GM19193 (cell line): ENCODE results near the gene ABHD16A.

Source experiments
- POLR2A ChIP-seq: IDR thresholded peaks from 4 replicates; pipeline ENCODE4 v1.6.1; 2011; ENCODE audit not compliant: insufficient read depth, insufficient read length; ENCODE audit errors: extremely low read depth

ABHD16A gene

DNA sequence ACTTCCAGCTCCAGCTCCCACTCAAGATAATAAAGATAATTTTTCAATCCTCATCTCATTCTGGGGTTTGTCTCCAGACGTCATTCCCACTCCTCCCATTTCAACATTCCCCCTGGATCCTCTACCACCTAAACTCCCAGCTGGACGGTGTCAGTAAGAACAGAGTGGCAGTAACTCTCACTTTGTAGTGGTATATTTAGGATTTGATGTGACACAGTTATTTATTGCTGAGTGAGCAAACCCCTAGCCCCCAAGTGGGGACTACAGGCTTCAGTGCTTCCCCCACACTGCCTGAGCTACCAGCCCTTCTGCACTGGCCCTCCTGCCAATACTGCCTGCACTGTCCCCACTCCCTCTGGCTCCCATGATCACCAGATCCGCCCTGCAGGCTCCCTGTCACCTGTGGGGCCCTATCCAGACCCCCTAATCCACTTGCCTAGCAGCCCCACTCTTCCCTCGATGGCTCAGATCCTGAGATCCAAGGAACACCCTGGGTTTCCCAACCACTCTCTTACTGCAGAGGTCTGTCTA lies 44.9 kb downstream of the ABHD16A start:
- no peak for TF ChIP-seq POLR2A

DNA sequence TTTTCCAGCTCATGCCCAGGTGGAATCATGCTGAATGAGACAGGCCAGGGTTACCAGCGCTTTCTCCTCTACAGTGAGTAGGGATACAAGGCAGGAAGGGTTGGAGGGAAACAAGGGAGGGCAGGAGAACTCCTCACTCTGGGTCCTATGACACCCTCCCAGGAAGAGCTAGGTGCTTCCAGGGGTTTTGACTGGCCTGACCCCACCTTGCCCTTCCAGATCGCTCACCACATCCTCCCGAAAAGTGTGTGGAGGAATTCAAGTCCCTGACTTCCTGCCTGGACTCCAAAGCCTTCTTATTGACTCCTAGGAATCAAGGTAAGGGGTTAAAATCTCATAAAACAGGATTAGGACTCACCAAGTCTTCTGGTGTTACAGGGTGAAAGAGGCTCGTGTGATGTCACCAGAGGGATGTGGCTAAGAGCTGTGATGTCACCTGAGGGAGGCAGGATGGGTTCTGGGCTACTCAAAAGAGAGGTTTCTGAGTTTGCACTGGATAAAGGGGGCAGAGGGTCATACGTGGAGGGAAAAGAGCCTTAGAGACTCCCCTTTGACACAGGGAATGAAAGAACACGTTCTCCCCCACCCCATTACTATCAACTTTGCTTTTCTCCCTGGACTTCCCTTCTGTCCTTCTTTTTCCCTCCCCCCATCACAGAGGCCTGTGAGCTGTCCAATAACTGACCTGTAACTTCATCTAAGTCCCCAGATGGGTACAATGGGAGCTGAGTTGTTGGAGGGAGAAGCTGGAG lies 45.5 kb downstream of the ABHD16A start:
- no peak for TF ChIP-seq POLR2A

DNA sequence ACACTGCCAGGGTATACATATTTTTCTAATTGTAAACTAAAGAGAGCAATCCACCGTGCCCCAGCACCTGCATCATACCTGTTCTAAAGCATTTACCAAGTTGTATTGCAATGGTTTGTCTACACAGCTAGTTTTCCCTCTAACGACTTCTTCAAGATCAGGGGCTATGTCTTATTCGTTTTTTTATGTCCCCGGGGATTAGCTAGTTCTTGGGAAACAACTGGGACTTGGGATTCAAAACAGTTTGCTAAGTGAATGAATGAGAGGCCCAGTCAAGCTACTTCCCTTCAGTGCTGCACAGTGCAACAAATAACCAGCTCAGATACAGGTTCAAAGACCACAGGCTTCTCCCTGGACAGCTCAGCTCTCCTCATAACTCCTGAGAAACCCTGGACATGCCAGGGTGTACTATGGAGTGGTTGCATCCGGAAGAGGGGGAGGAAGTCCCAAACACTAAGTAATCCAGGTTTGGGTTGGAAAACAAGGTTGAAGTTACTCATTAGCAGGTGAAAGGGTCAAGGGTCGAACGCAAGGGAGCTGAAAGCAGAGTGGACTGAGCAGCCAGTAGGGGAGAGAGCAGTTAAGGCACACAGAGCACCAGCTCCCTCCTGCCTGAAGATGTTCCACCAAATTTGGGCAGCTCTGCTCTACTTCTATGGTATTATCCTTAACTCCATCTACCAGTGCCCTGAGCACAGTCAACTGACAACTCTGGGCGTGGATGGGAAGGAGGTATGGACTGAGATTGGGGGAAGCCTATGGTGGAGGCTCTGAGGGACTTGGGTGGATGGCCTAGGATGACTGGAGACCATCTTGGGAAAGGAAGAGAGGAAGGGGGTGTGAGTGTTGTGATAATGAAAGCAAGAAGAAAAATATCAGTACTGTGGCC lies 47.5 kb downstream of the ABHD16A start, which contains the start of gene APOM:
TSS of gene APOM (plus strand) at position 546 of the 889 bp plus-strand sequence. CDS start at position 619, 73 bp downstream.
- no peak for TF ChIP-seq POLR2A

DNA sequence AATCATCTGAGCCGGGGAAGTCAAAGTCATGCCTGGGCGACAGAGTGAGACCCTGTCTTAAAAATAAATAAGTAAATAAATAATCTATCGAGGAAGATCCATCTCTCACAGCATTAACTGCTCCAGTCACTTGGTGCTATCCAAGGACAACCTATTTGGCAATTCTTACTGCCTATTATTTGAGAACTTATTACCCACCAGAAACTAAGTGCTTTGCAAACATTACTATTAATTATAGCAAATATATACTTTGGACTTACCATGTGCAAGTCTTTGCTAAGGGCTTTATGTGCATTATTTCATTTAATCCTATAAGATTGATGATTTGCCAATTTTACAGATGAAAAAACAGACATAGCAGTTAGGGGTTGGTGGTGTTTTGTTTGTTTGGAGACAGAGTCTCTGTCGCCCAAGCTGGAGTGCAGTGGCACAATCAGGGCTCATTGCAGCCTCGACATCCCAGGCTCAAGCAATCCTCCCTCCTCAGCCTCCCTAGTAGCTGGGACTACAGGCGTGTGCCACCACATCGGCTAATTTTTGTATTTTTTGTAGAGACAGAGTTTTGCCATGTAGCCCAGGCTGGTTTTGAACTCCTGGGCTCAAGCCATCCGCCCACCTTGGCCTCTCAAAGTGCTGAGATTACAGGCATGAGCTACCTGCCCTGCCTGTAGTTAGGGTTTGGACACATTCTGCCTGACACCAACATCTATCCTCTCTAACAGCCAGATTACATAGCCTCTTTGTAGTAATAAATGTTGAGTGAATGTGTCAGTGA lies 48.4 kb downstream of the ABHD16A start:
- TF ChIP-seq POLR2A: no peak

DNA sequence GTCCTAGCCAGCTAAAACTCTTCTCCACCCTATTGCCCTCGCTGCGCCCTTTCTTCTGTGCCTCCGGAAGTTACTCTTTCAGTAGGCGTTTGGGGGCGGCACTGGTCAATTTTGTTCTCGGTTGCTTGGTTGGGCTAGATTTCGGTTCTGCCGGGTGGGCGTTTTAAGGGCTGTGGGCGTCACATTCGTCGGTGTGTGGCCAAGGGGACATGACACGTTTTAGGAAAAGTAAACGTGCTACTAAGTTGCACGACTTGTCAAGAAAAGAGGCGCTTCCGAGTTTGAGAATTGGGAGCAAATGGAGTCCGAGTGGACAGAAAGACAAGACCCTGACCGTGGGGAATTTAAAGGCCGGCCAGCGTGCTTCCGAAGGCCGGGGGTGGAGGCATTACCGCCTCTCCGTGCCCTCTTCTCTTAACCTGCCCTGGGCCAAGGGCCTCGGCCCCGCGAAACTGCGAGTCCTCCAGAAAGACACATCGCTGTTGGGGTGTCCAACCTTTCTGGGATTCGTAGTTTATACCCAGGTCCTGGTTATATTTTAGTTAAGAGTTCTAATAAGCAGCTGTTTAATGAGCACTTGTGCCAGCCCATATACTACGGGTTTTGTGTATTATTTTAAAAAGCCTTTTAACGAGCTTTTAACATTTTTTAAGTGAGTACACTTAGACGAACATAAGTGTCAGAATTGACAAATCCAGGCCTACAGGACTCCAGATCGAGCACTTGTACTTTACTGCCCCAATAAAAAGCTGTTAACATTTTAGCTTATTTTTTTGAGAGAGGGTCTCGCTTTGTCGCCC lies 50.0 kb downstream of the ABHD16A start:
- peak; percentile 74 for TF ChIP-seq POLR2A

DNA sequence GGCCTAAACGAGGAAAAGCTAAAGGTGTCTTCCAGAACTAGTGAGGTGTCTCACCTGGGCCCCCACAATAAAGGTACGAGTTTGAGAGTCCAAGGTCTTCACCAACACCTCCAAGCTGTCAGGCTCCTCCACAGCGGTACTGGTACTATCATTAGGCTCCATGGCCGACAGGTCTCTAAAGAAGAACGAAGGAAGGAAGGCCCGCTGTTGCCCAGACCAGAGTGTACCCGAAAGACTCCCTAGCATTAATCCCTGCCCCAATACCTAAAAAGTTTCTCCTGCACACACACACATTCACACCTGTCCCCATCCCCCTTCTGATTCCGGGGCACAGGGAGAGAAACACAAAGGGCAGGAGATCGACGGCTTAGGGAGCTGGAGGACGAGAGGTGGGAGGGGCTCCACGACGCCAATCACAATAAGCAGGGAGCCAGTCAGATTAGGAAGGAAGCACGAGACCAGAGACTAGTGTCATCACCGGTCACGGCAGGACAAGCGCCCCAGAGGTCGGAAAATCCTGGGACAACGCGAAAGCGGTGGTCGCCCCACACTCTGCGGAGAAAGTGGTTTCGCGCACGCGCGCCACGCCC lies 51.4 kb downstream of the ABHD16A start:
- no peak for TF ChIP-seq POLR2A

DNA sequence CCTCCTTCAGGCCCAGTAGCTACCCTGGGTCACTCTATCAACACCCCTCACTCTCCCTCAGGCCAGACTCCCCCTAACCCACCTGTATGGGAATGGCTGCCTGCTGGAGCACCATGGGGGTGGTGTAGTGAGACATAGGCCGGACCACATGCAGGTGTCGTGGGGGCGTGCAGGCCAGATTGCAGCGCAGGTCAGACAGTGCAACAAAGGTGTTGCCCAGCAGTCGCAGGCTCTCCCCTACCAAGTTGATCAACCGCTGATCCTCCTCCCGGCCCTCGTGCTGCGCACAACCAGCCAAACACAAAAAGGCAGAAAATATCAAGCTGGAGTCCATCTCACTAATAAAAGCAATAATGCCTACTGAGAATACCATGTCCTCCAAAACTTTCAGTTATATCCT lies 57.8 kb downstream of the ABHD16A start:
- TF ChIP-seq POLR2A: no peak

DNA sequence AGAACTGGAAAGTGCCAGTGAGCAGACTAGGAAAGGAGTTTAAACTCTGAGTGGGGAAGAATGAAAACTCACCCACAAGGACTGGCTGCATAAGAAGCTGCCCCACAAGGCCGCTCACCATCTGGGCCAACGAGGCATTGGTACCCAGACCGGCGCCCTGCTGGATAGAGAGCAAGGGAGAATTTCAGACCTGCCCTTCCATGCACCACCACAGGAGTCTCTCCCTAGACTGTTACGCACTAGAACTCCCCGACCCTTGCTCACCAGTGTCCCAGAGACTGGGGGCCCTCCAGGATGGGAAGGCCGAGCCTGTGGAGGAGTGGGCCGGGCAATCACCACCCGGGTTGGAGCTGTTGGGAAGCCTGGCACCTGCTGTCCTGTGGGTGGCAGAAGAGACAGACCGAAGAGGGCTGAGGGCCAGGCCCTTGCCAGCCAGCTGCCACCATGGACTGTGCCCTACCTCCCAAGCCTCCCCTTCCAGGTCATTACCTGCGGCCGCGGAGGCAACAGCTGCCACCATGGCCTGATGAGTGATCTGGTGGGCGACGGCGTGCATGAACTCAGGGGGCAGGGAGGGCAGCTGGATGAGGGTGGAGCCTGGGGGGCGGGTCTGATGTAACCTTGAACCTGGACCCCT lies 59.2 kb downstream of the ABHD16A start:
- no peak for TF ChIP-seq POLR2A

DNA sequence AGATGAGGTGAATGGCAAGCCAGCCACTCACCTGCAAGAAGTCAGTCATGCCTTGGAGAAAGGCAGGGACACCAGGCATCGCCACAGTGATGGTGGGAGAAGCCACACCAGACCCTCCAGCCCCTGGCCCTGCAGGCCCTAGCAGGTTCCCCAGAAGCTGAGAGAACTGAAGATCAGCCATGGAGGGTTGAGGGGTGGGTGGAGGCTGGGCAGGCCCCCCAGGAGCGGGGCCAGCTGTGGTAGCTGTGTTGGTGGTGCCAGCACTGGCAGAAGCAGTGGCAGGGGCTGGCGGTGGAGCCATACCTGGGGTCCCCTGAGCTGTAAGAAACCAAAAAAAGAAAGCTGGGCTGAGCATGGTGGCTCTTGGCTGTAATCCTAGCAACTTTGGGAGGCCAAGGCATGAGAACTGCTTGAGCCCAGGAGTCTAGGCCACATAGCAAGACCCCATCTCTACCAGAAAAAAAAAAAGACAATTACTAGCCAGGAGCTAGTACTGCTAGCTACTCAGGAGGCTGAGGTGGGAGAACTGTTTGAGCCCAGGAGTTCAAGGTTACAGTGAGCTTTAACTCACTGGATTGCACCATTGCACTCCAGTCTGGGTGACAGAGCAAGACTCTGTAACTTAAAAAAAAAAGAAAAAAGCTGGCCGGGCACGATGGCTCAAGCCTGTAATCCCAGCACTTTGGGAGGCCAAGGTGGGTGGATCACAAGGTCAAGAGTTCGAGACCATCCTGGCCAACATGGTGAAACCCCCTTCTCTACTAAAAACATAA lies 60.1 kb downstream of the ABHD16A start:
- no peak for TF ChIP-seq POLR2A

DNA sequence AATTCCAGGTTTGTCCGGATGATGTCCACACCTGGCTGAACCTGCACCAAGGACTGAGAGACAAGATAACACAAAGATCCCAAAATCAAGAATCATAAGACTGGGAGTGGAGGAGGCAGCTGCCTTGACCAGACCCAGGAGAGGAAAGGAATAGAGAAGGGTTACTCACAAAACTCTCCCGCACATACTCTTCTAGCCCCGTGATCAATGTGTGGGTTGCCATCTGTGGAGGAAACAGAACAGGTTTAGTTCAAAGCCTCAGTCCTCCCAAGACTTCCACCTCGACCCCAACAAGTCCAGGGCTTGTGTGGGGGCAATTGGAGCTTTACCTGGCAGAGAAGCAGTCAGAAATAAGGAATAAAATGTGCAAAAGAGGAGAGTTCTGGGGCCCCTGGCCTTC lies 61.8 kb downstream of the ABHD16A start:
- no peak for TF ChIP-seq POLR2A

DNA sequence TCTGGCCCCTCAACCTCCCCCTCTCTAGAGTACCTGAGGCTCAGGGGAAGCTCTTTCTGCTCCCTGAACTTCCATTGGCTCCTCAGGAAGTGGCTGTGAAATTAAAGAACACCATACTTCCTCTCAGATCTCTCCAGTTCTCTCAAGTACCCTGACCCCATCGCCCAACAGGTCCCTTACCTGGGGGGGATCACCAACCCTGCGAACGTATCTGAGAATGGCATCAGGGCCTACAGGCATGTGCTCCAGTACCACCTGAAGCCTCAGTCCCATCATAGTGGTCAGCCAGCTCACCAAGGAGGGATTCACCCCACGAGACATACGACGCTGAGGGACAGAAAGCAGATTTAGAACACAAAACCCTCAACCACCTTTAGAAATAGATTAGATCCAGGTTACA lies 62.5 kb downstream of the ABHD16A start:
- no peak for TF ChIP-seq POLR2A

DNA sequence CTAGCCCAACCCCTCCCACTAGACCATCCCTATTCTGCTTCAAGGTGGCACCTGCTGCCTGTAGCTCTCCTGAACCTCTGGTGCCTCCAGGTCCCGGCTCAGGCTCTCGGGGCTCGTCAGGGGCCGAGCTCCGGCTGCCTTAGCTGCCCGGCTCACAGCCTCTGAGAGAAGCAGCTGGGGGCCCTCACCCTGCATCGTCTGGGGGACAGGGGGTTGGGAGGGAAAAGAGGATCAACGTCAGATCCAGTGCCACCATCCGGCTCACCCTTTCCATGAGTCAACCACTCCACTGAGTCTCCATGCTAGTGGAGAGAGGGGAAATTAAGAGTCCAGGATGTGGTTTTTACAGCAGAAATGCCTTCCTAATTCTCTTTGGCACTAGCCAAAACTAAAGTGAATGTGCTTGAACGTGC lies 63.7 kb downstream of the ABHD16A start:
- no peak for TF ChIP-seq POLR2A

DNA sequence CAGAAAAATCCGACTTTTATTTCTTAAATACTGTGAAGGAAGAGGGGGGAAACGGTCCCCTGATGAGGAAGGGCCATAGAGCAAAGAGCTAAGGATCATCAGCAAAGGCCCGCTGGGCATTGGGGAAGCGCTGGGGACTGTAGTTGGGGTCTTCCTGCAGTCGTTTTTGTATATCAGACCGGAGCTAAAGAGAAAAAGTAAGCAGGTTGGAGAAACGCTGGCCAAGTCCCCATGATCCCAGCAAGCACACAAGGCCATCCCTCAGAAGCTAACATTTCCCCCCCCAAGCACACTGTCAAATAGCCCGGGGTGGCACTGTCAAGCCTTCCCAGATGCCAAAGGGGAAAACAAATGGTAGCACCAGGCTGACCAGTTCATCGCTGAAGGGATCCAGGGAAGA lies 64.1 kb downstream of the ABHD16A start:
- peak; percentile 12 for TF ChIP-seq POLR2A
